Lung (tissue), 12 donors: ENCODE data around the gene APLF. TPM values are rescaled to one million over a fixed set of nuclear protein-coding genes. Genes with fewer than 3 reads are reported as not detected.
"Not testable (repeated sequence)": the region's sequence is repeated elsewhere in the genome, so short reads cannot be mapped to it uniquely, and the experiment has no call there.

Experiments
- ATAC-seq: fragments of 200-7000 bp; cut with Tn5 transposase; one replicate; pipeline ENCODE4 v1.9.1; 2020; ENCODE audit warnings: moderate number of reproducible peaks; ENCODE audit not compliant: insufficient read depth, low FRiP score
- DNase-seq, 3 donors: peaks; one replicate each; pipeline ENCODE4 v3.0.0-alpha.2; 2013 to 2017
- H3K27ac ChIP-seq, 2 donors: one replicate each; pipeline ENCODE4 v1.5.1; 2013; ENCODE audit warnings: mild to moderate bottlenecking in 2 of 2, moderate library complexity in 2 of 2, control low read depth in 1 of 2, inconsistent platforms in 1 of 2, low read depth in 1 of 2, low read length in 1 of 2
- H3K27me3 ChIP-seq, 3 donors: one replicate each; pipeline ENCODE4 v1.5.1; 2013; ENCODE audit warnings: low read length in 2 of 3; ENCODE audit not compliant: control insufficient read depth in 3 of 3, insufficient read depth in 3 of 3
- H3K36me3 ChIP-seq, 4 donors: one replicate each; pipeline ENCODE4 v1.5.1; 2013; ENCODE audit warnings: low read length in 4 of 4, mild to moderate bottlenecking in 1 of 4, moderate library complexity in 1 of 4; ENCODE audit not compliant: control insufficient read depth in 4 of 4, insufficient read depth in 4 of 4
- H3K4me1 ChIP-seq, 5 donors: one replicate each; pipeline ENCODE4 v1.5.1; 2013; ENCODE audit warnings: low read length in 5 of 5, mild to moderate bottlenecking in 2 of 5, moderate library complexity in 1 of 5; ENCODE audit not compliant: control insufficient read depth in 5 of 5, insufficient read depth in 5 of 5
- H3K4me3 ChIP-seq: one replicate; pipeline ENCODE4 v1.5.1; 2013; ENCODE audit warnings: mild to moderate bottlenecking, control low read depth, moderate library complexity
- H3K9ac ChIP-seq, 2 donors: one replicate each; pipeline ENCODE4 v1.5.1; 2013; ENCODE audit warnings: low read length in 2 of 2, control low read depth in 1 of 2; ENCODE audit not compliant: insufficient read depth in 1 of 2
- H3K9me3 ChIP-seq, 4 donors: one replicate each; pipeline ENCODE4 v1.5.1; 2013; ENCODE audit warnings: low read length in 3 of 4, mild to moderate bottlenecking in 1 of 4, moderate library complexity in 1 of 4; ENCODE audit not compliant: control insufficient read depth in 4 of 4, insufficient read depth in 3 of 4
- CTCF ChIP-seq: IDR thresholded peaks from 2 replicates; pipeline ENCODE4 v1.5.1; 2012; ENCODE audit warnings: mild to moderate bottlenecking; ENCODE audit errors: control extremely low read depth, extremely low read depth
- WGBS, 2 donors: extraction: QIAGEN DNeasy Blood & Tissue Kit; methylation state at CpG; one replicate each; pipeline ENCODE4 v1.1.7; 2013; 5-methylcytosine and 5-hydroxymethylcytosine counted together
- polyA plus RNA-seq, 2 donors: library from polyadenylated mRNA; stranded (reverse); fragments of 200-250 nt; gene quantifications; one replicate each; pipeline ENCODE4 v1.2.1, GENCODE V29; 2013
- total RNA-seq, 2 donors: library from RNA; depleted of rRNA in 1 of 2; stranded (reverse); fragments of >200 nt in 1 of 2; gene quantifications; one replicate each; pipeline ENCODE4 v1.2.1, GENCODE V29; 2014 to 2021
- donor health status: control.
- donor health status: control.
- donor health status: Bipolar disorder and iron deficiency.
- donor health status: healthy.
- donor health status: DM: yes; HTN: yes; CAD: no.

The APLF gene
- total and polyA plus RNA-seq, 4 donors: 0.50 to 11.8 (median 2.3) TPM

GRCh38 chr2:68544811-68545210, 77.4 kb downstream of the APLF start:
- Histone ChIP-seq H3K27ac (no peak overlapping the region), H3K36me3 (peaks cover 0 to 6% (median 0%) of the 10 kb centered on the region in 4 donors), H3K9me3 (no peaks in the 10 kb centered on the region), H3K4me3 (no peak overlapping the region), H3K9ac (no peak overlapping the region), H3K27me3 (no peaks in the 10 kb centered on the region), H3K4me1 (no peaks in the 10 kb centered on the region)
- no peak for TF ChIP-seq CTCF
- no peak for DNase-seq
- ATAC-seq: no peak
- 95 to 100% methylated on average over 2 of the region's 2 CpGs for WGBS, 2 donors

- Histone ChIP-seq H3K4me3 (no peak overlapping the region), H3K9ac (no peak overlapping the region), H3K4me1 (no peaks in the 10 kb centered on the region), H3K27me3 (no peaks in the 10 kb centered on the region), H3K9me3 (no peaks in the 10 kb centered on the region), H3K36me3 (peaks cover 0 to 6% (median 0%) of the 10 kb centered on the region in 4 donors), H3K27ac (no peak overlapping the region)
- DNase-seq (peak in 1 of 3 donors; percentile 3), ATAC-seq (no peak)
- TF ChIP-seq CTCF: no peak
- 52 to 71% methylated on average over 1 of the region's 1 CpG for WGBS, 2 donors
These were observed 81.0 kb downstream of the APLF start for GRCh38 chr2:68548396-68548795.

- Histone ChIP-seq H3K27ac (no peak overlapping the region), H3K4me1 (no peaks in the 10 kb centered on the region), H3K9ac (no peak overlapping the region), H3K27me3 (no peaks in the 10 kb centered on the region), H3K4me3 (no peak overlapping the region), H3K9me3 (no peaks in the 10 kb centered on the region), H3K36me3 (no peaks in the 10 kb centered on the region)
- WGBS, 2 donors: 90 to 92% methylated on average over 1 of the region's 1 CpG
- ATAC-seq (no peak), DNase-seq (no peak)
- no peak for TF ChIP-seq CTCF
These were observed 85.7 kb downstream of the APLF start for GRCh38 chr2:68553098-68553497.

GRCh38 chr2:68555425-68556206, 88.2 kb downstream of the APLF start:
- DNase-seq, H3K4me3 ChIP-seq, H3K9me3 ChIP-seq, H3K27me3 ChIP-seq, ATAC-seq, H3K9ac ChIP-seq, H3K27ac ChIP-seq, H3K4me1 ChIP-seq, H3K36me3 ChIP-seq: not testable (repeated sequence)
- WGBS, 2 donors: 97 to 98% methylated on average over 5 of the region's 5 CpGs
